B cell (primary cell): ENCODE measurements around the gene SLC29A3. TPM values are rescaled to one million over a fixed set of nuclear protein-coding genes. Genes with fewer than 3 reads are reported as not detected.

ENCODE experiments used
- ATAC-seq: fragments of 200-7000 bp; cut with Tn5 transposase; one replicate; pipeline ENCODE4 v1.10.0; 2021; ENCODE audit warnings: low read depth, mild to moderate bottlenecking, moderate number of reproducible peaks, moderate library complexity
- CTCF ChIA-PET: fragments of 350-600 bp; sonication (Branson Sonifier 250); formaldehyde crosslinking; loops from one replicate; lab custom pipeline; 2021; ENCODE audit warnings: antibody characterized with exemption, inconsistent platforms; lab: Charles Lee
- POLR2A ChIA-PET: fragments of 350-600 bp; sonication (Branson Sonifier 250); formaldehyde crosslinking; loops from one replicate; lab custom pipeline; 2021; ENCODE audit warnings: antibody characterized with exemption; lab: Charles Lee
- DNase-seq: peaks from one replicate; pipeline ENCODE4 v3.0.0; 2013
- H2AFZ ChIP-seq: 2 replicates; pipeline ENCODE4 v1.6.1; 2012; ENCODE audit warnings: mild to moderate bottlenecking, low read depth, low read length; ENCODE audit not compliant: insufficient read depth, poor library complexity, severe bottlenecking
- H3K27ac ChIP-seq, 2 donors: 1 replicate in 1 of 2; 2 replicates in 1 of 2; pipeline ENCODE4 v1.5.1; 2012 to 2013; ENCODE audit warnings: low read length in 2 of 2, mild to moderate bottlenecking in 2 of 2, moderate library complexity in 1 of 2
- H3K27me3 ChIP-seq, 4 experiments: fragments of 200-600 bp in 1 of 4; sonication (generic) in 1 of 4; replicated peaks in 1 of 4; 1 replicate in 2 of 4; 2 replicates in 2 of 4; pipeline versions ENCODE4 v1.6.1 to v1.7.0; 2013 to 2016; ENCODE audit warnings: low read length in 3 of 4, mild to moderate bottlenecking in 2 of 4, mixed read lengths in 1 of 4, moderate library complexity in 1 of 4; ENCODE audit not compliant: insufficient read depth in 4 of 4, control insufficient read depth in 3 of 4; ENCODE audit errors: control extremely low read depth in 1 of 4
- H3K36me3 ChIP-seq, 2 experiments: replicated peaks in 1 of 2; 1 replicate in 1 of 2; 2 replicates in 1 of 2; pipeline versions ENCODE4 v1.6.1 to v1.7.1; 2013; ENCODE audit warnings: low read length in 1 of 2; ENCODE audit not compliant: insufficient read depth in 2 of 2, control insufficient read depth in 1 of 2; ENCODE audit errors: control extremely low read depth in 1 of 2, extremely low read depth in 1 of 2
- H3K4me1 ChIP-seq, 2 donors: fragments of 200-600 bp in 1 of 2; sonication (generic) in 1 of 2; 1 replicate in 1 of 2; 2 replicates in 1 of 2; pipeline versions ENCODE4 v1.5.1 to v1.6.1; 2013 to 2017; ENCODE audit warnings: low read length in 2 of 2; ENCODE audit not compliant: control insufficient read depth in 2 of 2, insufficient read depth in 2 of 2
- H3K4me2 ChIP-seq: replicated peaks from 2 replicates; pipeline ENCODE3; 2012; ENCODE audit warnings: mild to moderate bottlenecking, low read depth, low read length; ENCODE audit not compliant: poor library complexity, severe bottlenecking
- H3K4me3 ChIP-seq, 5 experiments: fragments of 200-600 bp in 1 of 5; sonication (generic) in 1 of 5; 1 replicate in 3 of 5; 2 replicates in 2 of 5; pipeline versions ENCODE4 v1.5.1 to v1.7.0; 2011 to 2016; ENCODE audit warnings: low read length in 4 of 5, mild to moderate bottlenecking in 4 of 5, low read depth in 2 of 5, control low read depth in 1 of 5, moderate library complexity in 1 of 5; ENCODE audit not compliant: insufficient read depth in 1 of 5; ENCODE audit errors: control extremely low read depth in 1 of 5, extremely low read depth in 1 of 5
- H3K79me2 ChIP-seq: fragments of 200-600 bp; sonication (generic); one replicate; pipeline ENCODE4 v1.6.0; 2016; ENCODE audit warnings: low read length; ENCODE audit not compliant: control insufficient read depth, insufficient read depth
- H3K9ac ChIP-seq: fragments of 200-600 bp; sonication (generic); 2 replicates; pipeline ENCODE4 v1.6.1; 2017; ENCODE audit warnings: mild to moderate bottlenecking, low read length, moderate library complexity
- H3K9me3 ChIP-seq, 3 donors: one replicate each; pipeline versions ENCODE4 v1.6.1 to v1.7.1; 2013; ENCODE audit warnings: low read length in 2 of 3; ENCODE audit not compliant: control insufficient read depth in 2 of 3, insufficient read depth in 1 of 3; ENCODE audit errors: control extremely low read depth in 1 of 3
- H4K20me1 ChIP-seq: 2 replicates; pipeline ENCODE4 v1.6.0; 2012; ENCODE audit warnings: mild to moderate bottlenecking, low read length; ENCODE audit not compliant: insufficient read depth, control insufficient read depth, poor library complexity, severe bottlenecking
- H3K27ac Mint-ChIP-seq: one replicate; pipeline ENCODE4 v1.8.0; 2021; ENCODE audit warnings: mixed read lengths
- H3K27me3 Mint-ChIP-seq: one replicate; pipeline ENCODE4 v1.8.0; 2021; ENCODE audit warnings: mixed read lengths
- H3K4me1 Mint-ChIP-seq: one replicate; pipeline ENCODE4 v1.8.0; 2021; ENCODE audit warnings: mixed read lengths
- H3K4me3 Mint-ChIP-seq: one replicate; pipeline ENCODE4 v1.8.0; 2021; ENCODE audit warnings: mixed read lengths
- H3K9me3 Mint-ChIP-seq: one replicate; pipeline ENCODE4 v1.8.0; 2022; ENCODE audit warnings: mixed read lengths; ENCODE audit not compliant: insufficient read depth
- CTCF ChIP-seq: fragments of 200-600 bp; IDR thresholded peaks from one replicate; pipeline ENCODE4 v1.8.0; 2022; ENCODE audit warnings: antibody characterized with exemption, mild to moderate bottlenecking
- EZH2 ChIP-seq: IDR thresholded peaks from 2 replicates; pipeline ENCODE4 v1.6.1; 2012; ENCODE audit warnings: borderline replicate concordance, low read depth, mild to moderate bottlenecking, moderate library complexity, low read length; ENCODE audit not compliant: insufficient read depth, poor library complexity, severe bottlenecking
- WGBS: methylation state at CpG from one replicate; pipeline ENCODE4 v1.1.5; 2013; ENCODE audit warnings: missing lambda C conversion rate; ENCODE audit not compliant: insufficient coverage; 5-methylcytosine and 5-hydroxymethylcytosine counted together
- intact Hi-C: fragments of 100-400 bp; cut with micrococcal nuclease; formaldehyde crosslinking; loops from one replicate; pipeline ENCODE4 v1.10.0; 2022
- polyA plus RNA-seq: library from polyadenylated mRNA; depleted of rRNA; stranded (reverse); fragments of >200 nt; gene quantifications from 2 replicates; pipeline ENCODE4 v1.2.3, GENCODE V29; 2012
- total RNA-seq, 2 donors: library from RNA; stranded (reverse); fragments of 120-200 nt in 1 of 2; gene quantifications; 1 replicate in 1 of 2; 2 replicates in 1 of 2; pipeline versions ENCODE4 v1.2.3 to v1.2.4, GENCODE V29; 2013 to 2022

The SLC29A3 gene
- total and polyA plus RNA-seq, 2 donors (not counting 1 experiment from before 2014, with no cell fraction given): 4.5 to 8.2 TPM

- H3K9me3 ChIP-seq: peaks cover 0 to 3% (median 0%) of the 10 kb centered on the region in 3 donors
- TF ChIP-seq EZH2 (no peak), CTCF (no peak)
- no peak overlapping the region for H3K27ac ChIP-seq
- POLR2A ChIA-PET: no interaction called here
- CTCF ChIA-PET: no interaction called here
- peaks cover 21% of the 10 kb centered on the region for H3K27me3 Mint-ChIP-seq
- no peaks in the 10 kb centered on the region for H3K4me1 ChIP-seq
- peaks cover 6% of the 10 kb centered on the region for H3K4me1 Mint-ChIP-seq
- intact Hi-C loops: no loop called here
- no peak for ATAC-seq
- no peak for DNase-seq
- no peaks in the 10 kb centered on the region for H3K27me3 ChIP-seq
- no peaks in the 10 kb centered on the region for H3K36me3 ChIP-seq
- H3K4me2 ChIP-seq: no peak overlapping the region
- 92% methylated on average over 12 of the region's 13 CpGs for WGBS
- no peak overlapping the region for H3K4me3 Mint-ChIP-seq
- no peaks in the 10 kb centered on the region for H3K79me2 ChIP-seq
- H3K9ac ChIP-seq: no peak overlapping the region
- no peak overlapping the region for H3K27ac Mint-ChIP-seq
- no peaks in the 10 kb centered on the region for H3K9me3 Mint-ChIP-seq
- H3K4me3 ChIP-seq: no peak overlapping the region
- no peaks in the 10 kb centered on the region for H4K20me1 ChIP-seq
- H2AFZ ChIP-seq: no peak overlapping the region
Observed at GRCh38 chr10:71291528-71291900, 27.5 kb upstream of the SLC29A3 start.

- Histone ChIP-seq H3K9me3 (peaks cover 0 to 3% (median 0%) of the 10 kb centered on the region in 3 donors), H4K20me1 (no peaks in the 10 kb centered on the region), H3K4me2 (no peak overlapping the region), H3K27ac (no peak overlapping the region), H3K27me3 (no peaks in the 10 kb centered on the region), H3K9ac (no peak overlapping the region), H3K36me3 (no peaks in the 10 kb centered on the region), H3K4me3 (no peak overlapping the region), H2AFZ (no peak overlapping the region), H3K79me2 (no peaks in the 10 kb centered on the region), H3K4me1 (no peaks in the 10 kb centered on the region)
- TF ChIP-seq CTCF (no peak), EZH2 (no peak)
- POLR2A ChIA-PET: no interaction called here
- DNase-seq: no peak
- no peak for ATAC-seq
- Mint-ChIP-seq H3K4me3 (no peak overlapping the region), H3K4me1 (peaks cover 6% of the 10 kb centered on the region), H3K27me3 (peaks cover 22% of the 10 kb centered on the region), H3K27ac (no peak overlapping the region), H3K9me3 (no peaks in the 10 kb centered on the region)
- CTCF ChIA-PET: no interaction called here
- 81% methylated on average over 4 of the region's 10 CpGs for WGBS
- intact Hi-C loops: no loop called here
Observed at GRCh38 chr10:71292624-71293445, 26.2 kb upstream of the SLC29A3 start.
